Measurements from ENCODE around the gene VAMP2.

VAMP2 gene

GRCh38 chr17:8124350-8125153 is 38.2 kb downstream of the VAMP2 start:
- Histone ChIP-seq H3K27ac (ENCODE audit: poor library complexity, severe bottlenecking) (peak overlapping the region; percentile 57), H3K36me3 (ENCODE audit: low read depth) (no peaks in the 10 kb centered on the region), H3K4me3 (ENCODE audit: severe bottlenecking) (peak overlapping the region; percentile 46), H3K27me3 (ENCODE audit: insufficient read depth, poor library complexity, severe bottlenecking) (no peaks in the 10 kb centered on the region), H3K9me3 (ENCODE audit: severe bottlenecking) (no peaks in the 10 kb centered on the region), H3K4me1 (ENCODE audit: insufficient read depth, poor library complexity, severe bottlenecking) (peaks cover 5% of the 10 kb centered on the region)
- ATAC-seq (ENCODE audit: low read depth) (no peak), DNase-seq (ENCODE audit: low spot score) (no peak)
- TF ChIP-seq, protein P1, sequence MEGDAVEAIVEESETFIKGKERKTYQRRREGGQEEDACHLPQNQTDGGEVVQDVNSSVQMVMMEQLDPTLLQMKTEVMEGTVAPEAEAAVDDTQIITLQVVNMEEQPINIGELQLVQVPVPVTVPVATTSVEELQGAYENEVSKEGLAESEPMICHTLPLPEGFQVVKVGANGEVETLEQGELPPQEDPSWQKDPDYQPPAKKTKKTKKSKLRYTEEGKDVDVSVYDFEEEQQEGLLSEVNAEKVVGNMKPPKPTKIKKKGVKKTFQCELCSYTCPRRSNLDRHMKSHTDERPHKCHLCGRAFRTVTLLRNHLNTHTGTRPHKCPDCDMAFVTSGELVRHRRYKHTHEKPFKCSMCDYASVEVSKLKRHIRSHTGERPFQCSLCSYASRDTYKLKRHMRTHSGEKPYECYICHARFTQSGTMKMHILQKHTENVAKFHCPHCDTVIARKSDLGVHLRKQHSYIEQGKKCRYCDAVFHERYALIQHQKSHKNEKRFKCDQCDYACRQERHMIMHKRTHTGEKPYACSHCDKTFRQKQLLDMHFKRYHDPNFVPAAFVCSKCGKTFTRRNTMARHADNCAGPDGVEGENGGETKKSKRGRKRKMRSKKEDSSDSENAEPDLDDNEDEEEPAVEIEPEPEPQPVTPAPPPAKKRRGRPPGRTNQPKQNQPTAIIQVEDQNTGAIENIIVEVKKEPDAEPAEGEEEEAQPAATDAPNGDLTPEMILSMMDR (IDR thresholded peaks at IDR 0.05; ENCODE audit: poor library complexity, severe bottlenecking), result no peak

- ATAC-seq (ENCODE audit: low read depth), result peak; percentile 3; the same call in 1 of the 3 replicates
- Histone ChIP-seq H3K27ac (ENCODE audit: poor library complexity, severe bottlenecking) (peak within 1 kb of the TSS; percentile 57), H3K4me1 (ENCODE audit: insufficient read depth, poor library complexity, severe bottlenecking) (peaks cover 5% of the 10 kb centered on the region), H3K9me3 (ENCODE audit: severe bottlenecking) (no peaks in the 10 kb centered on the region), H3K36me3 (ENCODE audit: low read depth) (no peaks in the 10 kb centered on the region), H3K27me3 (ENCODE audit: insufficient read depth, poor library complexity, severe bottlenecking) (no peaks in the 10 kb centered on the region), H3K4me3 (ENCODE audit: severe bottlenecking) (peak within 1 kb of the TSS; percentile 46)
- TF ChIP-seq, protein P1 (IDR thresholded peaks at IDR 0.05; ENCODE audit: poor library complexity, severe bottlenecking), result no peak
- peak; percentile 77 for DNase-seq (ENCODE audit: low spot score)
Observed at GRCh38 chr17:8123695-8124349, 38.9 kb downstream of the VAMP2 start, which contains the start of gene HES7. TSS of gene HES7 (minus strand) at chr17:8124106. CDS start at chr17:8124084, 22 bp downstream.

- H3K4me1 ChIP-seq (ENCODE audit: insufficient read depth, poor library complexity, severe bottlenecking), result peaks cover 5% of the 10 kb centered on the region
- H3K27ac ChIP-seq (ENCODE audit: poor library complexity, severe bottlenecking), result peak overlapping the region; percentile 57
- no peaks in the 10 kb centered on the region for H3K9me3 ChIP-seq (ENCODE audit: severe bottlenecking)
- ATAC-seq (ENCODE audit: low read depth) (no peak), DNase-seq (ENCODE audit: low spot score) (no peak)
- H3K4me3 ChIP-seq (ENCODE audit: severe bottlenecking), result peak overlapping the region; percentile 46
- TF ChIP-seq, protein P1 (IDR thresholded peaks at IDR 0.05; ENCODE audit: poor library complexity, severe bottlenecking), result no peak
- no peaks in the 10 kb centered on the region for H3K27me3 ChIP-seq (ENCODE audit: insufficient read depth, poor library complexity, severe bottlenecking)
- H3K36me3 ChIP-seq (ENCODE audit: low read depth), result no peaks in the 10 kb centered on the region
Observed at GRCh38 chr17:8122924-8123694, 39.6 kb downstream of the VAMP2 start.

DNA sequence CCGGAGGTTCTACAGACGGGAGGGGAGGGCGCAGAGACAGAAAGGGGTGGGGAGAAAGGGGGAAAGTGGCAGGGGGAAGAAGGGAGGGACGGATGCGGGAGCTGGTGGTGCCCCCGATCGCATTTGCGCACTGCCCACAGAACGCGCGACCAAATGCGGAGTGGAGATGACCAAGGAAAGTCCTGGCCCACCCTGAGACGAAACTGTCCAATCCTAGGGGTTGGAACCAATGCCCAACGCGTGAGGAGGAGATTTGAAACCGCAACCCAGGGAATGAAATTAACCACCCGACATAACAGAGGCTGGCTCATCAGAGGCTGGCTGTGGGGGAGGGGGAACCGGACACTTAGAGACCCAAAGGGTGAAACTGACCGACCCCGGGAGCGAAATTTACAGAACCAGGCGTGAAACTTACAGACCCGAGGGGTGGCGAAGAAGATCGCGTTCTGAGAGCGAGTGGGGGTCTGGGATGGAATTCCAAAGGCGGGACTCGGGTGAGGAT is 40.3 kb downstream of the VAMP2 start:
- H3K4me1 ChIP-seq (ENCODE audit: insufficient read depth, poor library complexity, severe bottlenecking), result peaks cover 5% of the 10 kb centered on the region
- no peak for ATAC-seq (ENCODE audit: low read depth)
- peak overlapping the region; percentile 57 for H3K27ac ChIP-seq (ENCODE audit: poor library complexity, severe bottlenecking)

More for the DNA sequence above, 40.3 kb downstream of the VAMP2 start:
- DNase-seq (ENCODE audit: low spot score), result no peak
- TF ChIP-seq, protein P1 (IDR thresholded peaks at IDR 0.05; ENCODE audit: poor library complexity, severe bottlenecking), result no peak
- Histone ChIP-seq H3K36me3 (ENCODE audit: low read depth) (no peaks in the 10 kb centered on the region), H3K27me3 (ENCODE audit: insufficient read depth, poor library complexity, severe bottlenecking) (no peaks in the 10 kb centered on the region), H3K4me3 (ENCODE audit: severe bottlenecking) (peak overlapping the region; percentile 46), H3K9me3 (ENCODE audit: severe bottlenecking) (no peaks in the 10 kb centered on the region)
